CD4-positive, CD25-positive, alpha-beta regulatory T cell (primary cell): ENCODE data around the gene DISP1. TPM values are rescaled to one million over a fixed set of nuclear protein-coding genes. Genes with fewer than 3 reads are reported as not detected.
A peak's percentile ranks its signal among the peaks of the same experiment; 100 is the strongest.

Experiments used
- ATAC-seq, 2 donors: fragments of 150-1000 bp; cut with Tn5 transposase; one replicate each; pipeline ENCODE4 v1.10.0; 2021; ENCODE audit warnings: low read depth in 2 of 2, moderate number of reproducible peaks in 2 of 2, moderate library complexity in 1 of 2
- DNase-seq, 3 donors: peaks; one replicate each; pipeline versions ENCODE4 v3.0.0 to v3.0.0-alpha.2; 2012 to 2022; ENCODE audit warnings: mixed read lengths in 1 of 3
- H3K27ac ChIP-seq: one replicate; pipeline ENCODE4 v1.7.0; 2013; ENCODE audit warnings: mild to moderate bottlenecking, low read length; ENCODE audit not compliant: insufficient read depth, poor library complexity, severe bottlenecking
- H3K27me3 ChIP-seq: one replicate; pipeline ENCODE4 v1.7.0; 2013; ENCODE audit warnings: low read length; ENCODE audit not compliant: control insufficient read depth, insufficient read depth
- H3K36me3 ChIP-seq: one replicate; pipeline ENCODE4 v1.7.0; 2013; ENCODE audit warnings: mild to moderate bottlenecking, low read length, moderate library complexity; ENCODE audit not compliant: control insufficient read depth, insufficient read depth
- H3K4me1 ChIP-seq: 2 replicates; pipeline ENCODE4 v1.7.0; 2013; ENCODE audit warnings: mild to moderate bottlenecking, low read length; ENCODE audit not compliant: insufficient read depth, control insufficient read depth, poor library complexity, severe bottlenecking
- H3K4me3 ChIP-seq: one replicate; pipeline ENCODE4 v1.7.0; 2013; ENCODE audit warnings: low read depth, mild to moderate bottlenecking, low read length, moderate library complexity
- H3K9me3 ChIP-seq, 2 experiments: 1 replicate in 1 of 2; 2 replicates in 1 of 2; pipeline ENCODE4 v1.7.0; 2013; ENCODE audit warnings: low read length in 2 of 2, mild to moderate bottlenecking in 1 of 2, moderate library complexity in 1 of 2; ENCODE audit not compliant: control insufficient read depth in 2 of 2
- H3K27ac Mint-ChIP-seq, 3 donors: one replicate each; pipeline ENCODE4 v1.8.0; 2020 to 2022; ENCODE audit warnings: mild to moderate bottlenecking in 3 of 3, mixed read lengths in 3 of 3, moderate library complexity in 2 of 3
- H3K27me3 Mint-ChIP-seq: one replicate; pipeline ENCODE4 v1.8.0; 2022; ENCODE audit warnings: mild to moderate bottlenecking, mixed read lengths
- H3K36me3 Mint-ChIP-seq: one replicate; pipeline ENCODE4 v1.8.0; 2020; ENCODE audit warnings: mixed read lengths
- H3K4me1 Mint-ChIP-seq, 4 donors: one replicate each; pipeline ENCODE4 v1.8.0; 2020 to 2022; ENCODE audit warnings: mixed read lengths in 4 of 4, mild to moderate bottlenecking in 1 of 4
- H3K4me3 Mint-ChIP-seq, 4 donors: one replicate each; pipeline ENCODE4 v1.8.0; 2020 to 2022; ENCODE audit warnings: mild to moderate bottlenecking in 4 of 4, mixed read lengths in 4 of 4, moderate library complexity in 3 of 4
- H3K9me3 Mint-ChIP-seq, 7 donors: one replicate each; pipeline ENCODE4 v1.8.0; 2020 to 2022; ENCODE audit warnings: mixed read lengths in 7 of 7, mild to moderate bottlenecking in 3 of 7, moderate library complexity in 2 of 7
- polyA plus RNA-seq, 4 donors: library from polyadenylated mRNA; unstranded; fragments of 300-500 nt; fragmentation: Illumina TruSeq; gene quantifications; one replicate each; pipeline ENCODE4 v1.2.3, GENCODE V29; 2021
- total RNA-seq: library from RNA; stranded (reverse); gene quantifications from one replicate; pipeline ENCODE4 v1.2.3, GENCODE V29; 2022

The DISP1 gene
- total and polyA plus RNA-seq, 5 donors from 2014 or later = 1.1 to 2.9 (median 1.6) TPM

DNA sequence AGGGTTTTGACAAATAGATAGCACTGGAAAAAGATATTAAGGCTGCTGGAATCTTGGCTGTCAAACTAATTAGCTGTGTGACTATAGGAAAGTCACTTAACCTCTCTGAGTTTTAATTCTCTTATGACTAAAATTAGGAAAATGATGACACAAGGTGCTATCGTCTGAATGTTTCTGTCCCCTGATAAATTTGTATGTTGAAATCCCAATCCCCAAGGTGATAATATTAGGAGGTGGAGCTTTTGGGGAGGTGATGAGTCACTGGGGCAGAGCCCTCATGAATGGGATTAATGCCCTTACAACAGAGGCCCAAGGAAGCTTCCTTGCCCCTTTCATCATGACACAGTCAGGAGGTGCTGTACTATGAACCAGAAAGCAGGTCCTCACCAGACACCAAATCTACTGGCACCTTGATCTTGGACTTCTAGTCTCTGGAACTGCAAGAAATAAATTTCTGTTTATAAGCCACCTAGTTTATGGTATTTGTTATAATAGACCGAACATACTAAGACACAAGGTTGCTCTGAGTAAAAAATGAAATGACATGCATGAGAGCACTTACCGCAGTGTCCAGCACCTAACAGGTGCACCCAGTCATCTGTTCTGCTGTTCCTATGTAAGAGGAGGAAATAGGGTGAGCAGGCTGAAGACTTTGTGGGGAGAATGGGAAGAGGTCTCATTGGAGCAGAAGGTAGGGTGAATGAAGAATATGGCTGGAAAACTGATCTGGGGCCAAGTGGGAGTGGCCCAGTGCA lies 26.3 kb upstream of the DISP1 start:
- Mint-ChIP-seq H3K36me3 (no peaks in the 10 kb centered on the region), H3K4me1 (peaks cover 0 to 6% (median 0%) of the 10 kb centered on the region in 4 donors), H3K4me3 (no peak overlapping the region), H3K9me3 (peaks cover 0 to 7% (median 2%) of the 10 kb centered on the region in 7 donors), H3K27ac (peak overlapping the region in 1 of 3 donors; percentile 40), H3K27me3 (peaks cover 11% of the 10 kb centered on the region)
- no peak for DNase-seq
- H3K27ac ChIP-seq = no peak overlapping the region
- H3K27me3 ChIP-seq = peaks cover 12% of the 10 kb centered on the region
- no peaks in the 10 kb centered on the region for H3K4me1 ChIP-seq
- no peaks in the 10 kb centered on the region for H3K9me3 ChIP-seq
- H3K4me3 ChIP-seq = no peak overlapping the region
- no peaks in the 10 kb centered on the region for H3K36me3 ChIP-seq
- ATAC-seq = no peak

DNA sequence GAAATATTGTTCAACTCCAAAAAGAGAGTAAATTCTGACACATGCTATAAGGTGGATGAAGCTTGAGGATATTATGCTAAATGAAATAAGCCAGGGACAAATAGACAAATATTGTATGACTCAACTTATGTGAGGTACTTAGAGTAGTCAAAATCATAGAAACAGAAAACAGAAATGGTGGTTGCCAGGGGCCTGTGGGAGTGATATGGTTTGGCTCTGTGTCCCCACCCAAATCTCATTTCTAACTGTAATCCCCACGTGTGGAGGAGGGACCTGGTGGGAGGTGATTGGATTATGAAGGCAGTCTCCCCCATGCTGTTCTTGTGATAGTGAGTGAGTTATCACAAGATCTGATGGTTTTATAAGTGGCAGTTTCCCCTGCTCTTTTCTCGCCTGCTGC lies 24.7 kb upstream of the DISP1 start:
- Mint-ChIP-seq H3K4me1 (peaks cover 0 to 3% (median 0%) of the 10 kb centered on the region in 4 donors), H3K9me3 (peaks cover 0 to 7% (median 0%) of the 10 kb centered on the region in 7 donors)

DNA sequence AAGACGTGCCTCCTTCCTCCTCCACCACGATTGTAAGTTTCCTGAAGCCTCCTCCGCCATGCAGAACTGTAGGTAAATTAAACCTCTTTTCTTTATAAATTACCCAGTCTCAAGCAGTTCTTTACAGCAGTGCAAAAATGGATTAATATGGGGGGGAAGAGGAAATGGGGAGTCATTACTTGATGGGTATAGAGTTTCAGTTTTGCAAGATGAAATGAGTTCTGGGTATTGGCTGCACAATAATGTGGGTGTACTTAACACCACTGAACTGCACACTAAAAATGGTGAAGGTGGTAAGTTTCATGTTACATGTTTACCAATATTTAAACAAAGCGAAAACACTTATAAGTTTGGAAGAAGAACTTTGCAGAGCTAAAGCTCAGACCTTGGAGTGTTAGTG lies 24.3 kb upstream of the DISP1 start:
- H3K9me3 Mint-ChIP-seq = peaks cover 0 to 7% (median 0%) of the 10 kb centered on the region in 7 donors
- no peak overlapping the region for H3K27ac Mint-ChIP-seq
- Histone ChIP-seq H3K27ac (no peak overlapping the region), H3K27me3 (peaks cover 3% of the 10 kb centered on the region), H3K36me3 (no peaks in the 10 kb centered on the region), H3K4me1 (no peaks in the 10 kb centered on the region), H3K9me3 (no peaks in the 10 kb centered on the region), H3K4me3 (no peak overlapping the region)
- H3K4me3 Mint-ChIP-seq = no peak overlapping the region
- no peaks in the 10 kb centered on the region for H3K4me1 Mint-ChIP-seq
- ATAC-seq (no peak), DNase-seq (peak in 1 of 3 donors; percentile 53)
- H3K27me3 Mint-ChIP-seq = no peaks in the 10 kb centered on the region
- H3K36me3 Mint-ChIP-seq = no peaks in the 10 kb centered on the region

More for the DNA sequence above, 24.7 kb upstream of the DISP1 start:
- Mint-ChIP-seq H3K4me3 (no peak overlapping the region), H3K27ac (no peak overlapping the region), H3K36me3 (no peaks in the 10 kb centered on the region), H3K27me3 (peaks cover 2% of the 10 kb centered on the region)
- Histone ChIP-seq H3K27ac (no peak overlapping the region), H3K4me3 (no peak overlapping the region), H3K36me3 (no peaks in the 10 kb centered on the region), H3K27me3 (peaks cover 8% of the 10 kb centered on the region), H3K4me1 (no peaks in the 10 kb centered on the region), H3K9me3 (no peaks in the 10 kb centered on the region)
- no peak for DNase-seq
- no peak for ATAC-seq

DNA sequence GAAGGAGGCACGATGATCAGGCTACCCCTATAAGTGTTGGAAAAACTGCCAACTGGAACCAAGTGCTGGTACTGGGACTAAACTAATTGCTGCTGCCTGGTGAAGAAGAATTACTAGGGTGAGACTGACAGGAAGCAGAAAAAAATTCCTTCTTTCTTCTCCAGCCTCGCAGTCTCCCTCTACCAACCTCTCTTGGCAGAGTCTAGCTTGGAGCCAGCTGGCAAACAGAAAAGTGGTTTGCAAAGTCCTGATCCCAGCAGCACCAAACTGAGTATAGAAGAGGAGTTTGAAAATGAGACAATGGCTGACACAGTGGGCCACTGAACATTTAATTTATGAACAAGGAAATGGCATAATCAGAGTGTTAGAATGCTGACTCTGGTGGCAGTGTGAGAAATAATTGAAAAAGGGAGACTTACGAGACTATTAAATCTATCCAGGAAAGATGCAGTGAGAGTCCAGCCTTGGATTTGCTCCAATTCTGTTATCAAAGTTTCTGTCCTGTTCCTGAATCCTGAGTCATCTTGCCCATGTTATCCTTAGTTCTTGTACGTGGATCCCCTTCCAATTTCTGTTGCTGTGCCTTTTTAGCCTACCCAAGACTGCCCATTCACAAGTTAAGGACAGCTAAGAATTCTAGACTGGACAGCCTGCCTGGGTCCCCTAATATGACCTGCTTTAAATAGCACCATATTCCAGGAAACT lies 23.7 kb upstream of the DISP1 start:
- H3K36me3 Mint-ChIP-seq = no peaks in the 10 kb centered on the region
- Histone ChIP-seq H3K4me3 (no peak overlapping the region), H3K27me3 (peaks cover under 1% of the 10 kb centered on the region), H3K9me3 (no peaks in the 10 kb centered on the region), H3K27ac (no peak overlapping the region), H3K36me3 (no peaks in the 10 kb centered on the region), H3K4me1 (no peaks in the 10 kb centered on the region)
- no peaks in the 10 kb centered on the region for H3K4me1 Mint-ChIP-seq
- H3K4me3 Mint-ChIP-seq = no peak overlapping the region
- no peak for DNase-seq
- peaks cover 0 to 7% (median 0%) of the 10 kb centered on the region in 7 donors for H3K9me3 Mint-ChIP-seq
- ATAC-seq = no peak
- H3K27ac Mint-ChIP-seq = no peak overlapping the region
- H3K27me3 Mint-ChIP-seq = no peaks in the 10 kb centered on the region

DNA sequence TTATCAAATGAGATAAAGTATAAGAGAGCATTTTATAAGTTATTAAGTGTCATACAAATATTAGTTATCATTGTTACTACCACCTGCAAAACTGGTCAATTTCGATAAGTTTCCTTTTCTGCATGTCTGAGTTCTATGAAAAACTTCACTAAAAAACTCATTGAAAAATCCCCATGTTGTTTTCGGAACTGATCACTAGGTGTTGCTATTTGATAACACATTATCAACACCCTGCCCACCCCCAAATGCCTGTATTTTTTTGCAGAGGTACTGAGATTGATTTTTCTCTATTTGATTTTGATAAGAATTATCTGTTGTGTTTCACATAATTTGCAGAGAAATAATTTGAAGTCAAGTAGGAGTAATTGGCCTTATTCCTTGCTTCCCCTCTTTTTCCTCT lies 22.1 kb upstream of the DISP1 start:
- Histone ChIP-seq H3K9me3 (no peaks in the 10 kb centered on the region), H3K4me3 (no peak overlapping the region), H3K27me3 (no peaks in the 10 kb centered on the region), H3K27ac (no peak overlapping the region), H3K4me1 (no peaks in the 10 kb centered on the region), H3K36me3 (no peaks in the 10 kb centered on the region)
- ATAC-seq (no peak), DNase-seq (peak in 2 of 3 donors; percentile 11 to 45)
- no peak overlapping the region for H3K4me3 Mint-ChIP-seq
- no peaks in the 10 kb centered on the region for H3K36me3 Mint-ChIP-seq
- peaks cover 0 to 7% (median 0%) of the 10 kb centered on the region in 7 donors for H3K9me3 Mint-ChIP-seq
- no peaks in the 10 kb centered on the region for H3K4me1 Mint-ChIP-seq
- no peak overlapping the region for H3K27ac Mint-ChIP-seq
- no peaks in the 10 kb centered on the region for H3K27me3 Mint-ChIP-seq

DNA sequence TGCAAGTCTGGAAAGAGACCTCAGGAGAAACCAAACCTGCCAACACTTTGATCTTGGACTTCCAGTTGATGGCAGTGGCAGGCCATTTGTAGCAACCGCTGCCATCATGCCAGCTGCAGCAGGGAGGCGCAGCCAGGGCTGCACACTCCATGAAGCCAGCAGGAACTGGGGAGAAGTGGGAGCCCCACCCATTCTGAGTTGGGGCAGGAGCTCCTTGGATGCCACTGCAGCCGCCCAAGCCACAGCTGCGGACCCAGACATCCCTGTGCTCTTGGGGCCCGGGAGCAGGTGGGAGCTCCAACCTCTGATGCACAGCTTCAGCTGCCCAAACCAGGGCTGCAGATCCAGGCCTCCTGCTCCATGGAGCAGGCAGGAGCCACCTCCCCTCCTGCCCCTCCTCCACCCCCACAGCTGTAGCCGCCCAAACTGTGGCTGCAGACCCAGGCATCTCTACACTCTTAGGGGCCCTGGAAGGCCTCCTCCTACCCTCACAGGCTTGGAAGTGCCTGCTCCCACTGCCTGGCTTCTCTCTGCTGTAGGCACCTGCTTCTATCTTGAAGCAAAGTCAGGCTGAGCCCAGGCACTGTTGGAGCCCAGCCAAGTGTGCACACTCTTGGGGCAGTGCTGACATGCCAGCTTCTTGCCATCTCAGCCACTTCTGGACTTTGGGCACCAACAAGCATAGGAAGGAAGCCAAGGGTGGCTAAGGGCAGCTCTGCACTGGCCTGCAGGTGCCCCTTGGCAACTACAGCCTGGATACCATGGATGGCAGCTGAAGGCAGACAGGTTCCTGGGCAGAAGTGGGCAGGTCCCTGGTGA lies 20.0 kb upstream of the DISP1 start:
- Mint-ChIP-seq H3K4me3 (no peak overlapping the region), H3K9me3 (peaks cover 0 to 2% (median 0%) of the 10 kb centered on the region in 7 donors), H3K27me3 (peaks cover 5% of the 10 kb centered on the region), H3K27ac (no peak overlapping the region), H3K4me1 (peaks cover 0 to 10% (median 2%) of the 10 kb centered on the region in 4 donors), H3K36me3 (no peaks in the 10 kb centered on the region)
- Histone ChIP-seq H3K4me3 (no peak overlapping the region), H3K27me3 (peaks cover 3% of the 10 kb centered on the region), H3K9me3 (no peaks in the 10 kb centered on the region), H3K36me3 (no peaks in the 10 kb centered on the region), H3K4me1 (no peaks in the 10 kb centered on the region), H3K27ac (no peak overlapping the region)
- no peak for ATAC-seq
- DNase-seq = no peak

DNA sequence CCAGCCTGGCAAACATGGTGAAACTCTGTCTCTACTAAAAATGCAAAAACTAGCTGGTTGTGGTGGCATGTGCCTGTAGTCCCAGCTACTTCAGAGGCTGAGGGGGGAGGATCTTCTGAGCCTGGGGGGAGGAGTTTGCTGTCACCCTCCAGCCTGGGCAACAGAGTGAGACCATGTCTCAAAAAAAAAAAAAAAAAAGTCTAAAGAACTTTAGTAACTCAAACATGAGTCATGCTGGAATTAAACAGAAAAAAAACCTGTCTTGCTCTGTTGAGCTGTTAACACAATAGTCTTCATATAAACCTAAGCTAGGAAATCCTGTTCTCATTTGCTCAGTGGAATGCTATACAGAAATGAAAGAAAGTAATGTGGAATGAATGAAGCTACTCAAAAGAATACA lies 16.7 kb upstream of the DISP1 start:
- Histone ChIP-seq H3K36me3 (no peaks in the 10 kb centered on the region), H3K4me1 (no peaks in the 10 kb centered on the region), H3K27me3 (peaks cover 8% of the 10 kb centered on the region), H3K27ac (no peak overlapping the region), H3K4me3 (no peak overlapping the region), H3K9me3 (no peaks in the 10 kb centered on the region)
- H3K4me1 Mint-ChIP-seq = peaks cover 0 to 10% (median 2%) of the 10 kb centered on the region in 4 donors
- no peaks in the 10 kb centered on the region for H3K9me3 Mint-ChIP-seq
- no peak overlapping the region for H3K4me3 Mint-ChIP-seq
- ATAC-seq (peak in 1 of 2 donors; percentile 28), DNase-seq (peak in 1 of 3 donors; percentile 64)
- no peak overlapping the region for H3K27ac Mint-ChIP-seq
- H3K27me3 Mint-ChIP-seq = peaks cover 17% of the 10 kb centered on the region
- H3K36me3 Mint-ChIP-seq = no peaks in the 10 kb centered on the region
